Measurements from ENCODE around the gene MCEMP1.

- no peak for TF ChIP-seq EZH2 (IDR thresholded peaks at IDR 0.05; ENCODE audit: borderline replicate concordance, low read depth, low read length, severe bottlenecking)
- no peak for TF ChIP-seq CTCF (IDR thresholded peaks at IDR 0.05; ENCODE audit: borderline replicate concordance, extremely low read depth, low read length, poor library complexity, severe bottlenecking)
These were observed 22.8 kb downstream of the MCEMP1 start for GRCh38 chr19:7699417-7700401.

Measured in DND-41 (cell line).